GM19239 (cell line): Measurements from ENCODE around the gene IMPDH1.

Source experiments
- DNase-seq: peaks from one replicate; pipeline ENCODE4 v3.0.0; 2011; ENCODE audit warnings: low spot score; ENCODE audit not compliant: insufficient read length
- FAIRE-seq: peaks from 2 replicates; lab custom pipeline; 2011; peaks lifted over from hg19 to GRCh38; lab: Jason Lieb, UNC

The IMPDH1 gene

GRCh38 chr7:128343554-128344430 is 66.0 kb downstream of the IMPDH1 start, which contains the start of gene RBM28:
TSS of gene RBM28 (minus strand) at chr7:128343908. CDS start at chr7:128343793, 115 bp downstream.
- FAIRE-seq: peak; percentile 79

More at GRCh38 chr7:128343554-128344430, 66.0 kb downstream of the IMPDH1 start, which contains the start of gene RBM28:
- DNase-seq: peak; percentile 92
